CD4-positive, alpha-beta T cell treated with Interleukin-1 beta for 1 hour (primary cell): ENCODE data around the gene GDAP1L1.
"Not testable (repeated sequence)": the region's sequence is repeated elsewhere in the genome, so short reads cannot be mapped to it uniquely, and the experiment has no call there.

Experiments
- DNase-seq, 2 donors: peaks; one replicate each; pipeline ENCODE4 v3.0.0-alpha.2; 2020 to 2022

GDAP1L1 gene

GRCh38 chr20:44221368-44221954 lies 25.6 kb upstream of the GDAP1L1 start:
- DNase-seq, result no peak

- no peak for DNase-seq
Measured at GRCh38 chr20:44222027-44222426, 25.1 kb upstream of the GDAP1L1 start.

- no peak for DNase-seq
Measured at GRCh38 chr20:44222633-44223368, 24.3 kb upstream of the GDAP1L1 start.

- no peak for DNase-seq
Measured at GRCh38 chr20:44223721-44224120, 23.4 kb upstream of the GDAP1L1 start.

- no peak for DNase-seq
Measured at GRCh38 chr20:44224637-44225036, 22.5 kb upstream of the GDAP1L1 start.

GRCh38 chr20:44228465-44229258 lies 18.4 kb upstream of the GDAP1L1 start:
- no peak for DNase-seq

GRCh38 chr20:44231193-44231592 lies 15.9 kb upstream of the GDAP1L1 start:
- no peak for DNase-seq

GRCh38 chr20:44231713-44232468 lies 15.2 kb upstream of the GDAP1L1 start:
- no peak for DNase-seq

- DNase-seq, result not testable (repeated sequence)
Measured at GRCh38 chr20:44232469-44232856, 14.6 kb upstream of the GDAP1L1 start.

- no peak for DNase-seq
Measured at GRCh38 chr20:44233436-44234016, 13.6 kb upstream of the GDAP1L1 start.

- DNase-seq, result no peak
Measured at GRCh38 chr20:44234566-44235317, 12.4 kb upstream of the GDAP1L1 start.

GRCh38 chr20:44235702-44236101 lies 11.4 kb upstream of the GDAP1L1 start:
- DNase-seq, result no peak

- not testable (repeated sequence) for DNase-seq
Measured at GRCh38 chr20:44236840-44237239, 10.3 kb upstream of the GDAP1L1 start.

GRCh38 chr20:44241796-44242195 lies 5.3 kb upstream of the GDAP1L1 start:
- no peak for DNase-seq

- no peak for DNase-seq
Measured at GRCh38 chr20:44245977-44246376, 1.1 kb upstream of the GDAP1L1 start.

- peak in 1 of 2 donors; percentile 2 for DNase-seq
Measured at GRCh38 chr20:44247586-44248409, 690 bp downstream of the GDAP1L1 start.

GRCh38 chr20:44248410-44248759 lies 1.3 kb downstream of the GDAP1L1 start:
- DNase-seq, result no peak

- DNase-seq, result no peak
Measured at GRCh38 chr20:44251284-44251683, 4.2 kb downstream of the GDAP1L1 start.

GRCh38 chr20:44253528-44253927 lies 6.4 kb downstream of the GDAP1L1 start:
- no peak for DNase-seq

GRCh38 chr20:44254073-44254472 lies 7.0 kb downstream of the GDAP1L1 start:
- no peak for DNase-seq

GRCh38 chr20:44255942-44256341 lies 8.8 kb downstream of the GDAP1L1 start:
- DNase-seq, result no peak
